ENCODE data around the gene MPP1. TPM values are rescaled to one million over a fixed set of nuclear protein-coding genes. Genes with fewer than 3 reads are reported as not detected.

Gene MPP1
- total and polyA plus RNA-seq, 9 of the 15 experiments (the other 6 are each of a cell fraction or from before 2014, with no cell fraction given) = 227 to 395 (median 283) TPM

DNA sequence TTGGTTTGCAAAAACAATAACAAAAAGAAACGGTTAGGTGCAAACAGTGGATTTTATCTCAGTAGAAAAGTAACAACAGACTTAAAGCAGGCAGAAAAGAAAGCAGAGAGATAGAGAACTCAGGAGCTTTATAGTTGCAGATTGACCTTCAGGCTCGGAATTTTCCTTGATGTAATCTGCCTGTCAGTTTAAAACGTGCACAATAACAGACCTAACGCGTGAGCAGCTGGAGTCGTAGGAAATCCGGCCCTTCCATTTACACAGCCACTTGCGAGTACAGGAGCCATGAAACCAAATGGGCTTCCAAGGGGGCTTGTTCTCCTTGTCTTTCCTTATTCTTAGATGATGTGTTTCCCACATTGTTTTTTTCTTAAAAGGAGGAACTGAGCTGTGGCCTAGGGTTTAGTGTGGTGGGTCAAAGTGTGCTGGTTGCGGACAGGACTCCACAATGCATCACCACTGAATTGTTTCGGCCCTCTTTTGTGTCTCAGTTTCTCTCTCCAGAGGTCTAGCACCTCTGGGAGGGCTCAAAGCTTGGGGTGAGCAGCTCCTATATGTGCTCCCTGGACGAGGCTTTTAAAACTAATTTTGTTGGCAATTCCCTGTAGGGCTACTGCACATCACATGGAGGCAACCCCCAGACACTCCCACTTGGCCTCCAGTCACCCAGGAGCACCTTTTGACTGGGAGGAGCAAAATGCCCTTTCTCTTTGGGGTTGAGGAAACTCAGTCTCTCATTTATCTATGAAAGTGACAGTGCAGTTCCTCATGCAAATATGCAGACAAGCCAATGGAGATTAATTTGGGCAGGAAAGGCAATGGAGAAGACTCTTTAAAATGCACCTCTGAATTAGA is 13.9 kb upstream of the MPP1 start (continued):
- TF ChIP-seq NFIC (IDR thresholded peaks at IDR 0.05) = 0 out of 2 replicates have a peak, but pooled peaks have one; percentile 5
- TF ChIP-seq ZNF3 (CRISPR knock-in tag; IDR thresholded peaks at IDR 0.05) = no peak
- no peak for TF ChIP-seq ZBTB7A (IDR thresholded peaks at IDR 0.05; ENCODE audit: borderline replicate concordance, control insufficient read depth, low read depth, low read length)
- TF ChIP-seq, protein P1, sequence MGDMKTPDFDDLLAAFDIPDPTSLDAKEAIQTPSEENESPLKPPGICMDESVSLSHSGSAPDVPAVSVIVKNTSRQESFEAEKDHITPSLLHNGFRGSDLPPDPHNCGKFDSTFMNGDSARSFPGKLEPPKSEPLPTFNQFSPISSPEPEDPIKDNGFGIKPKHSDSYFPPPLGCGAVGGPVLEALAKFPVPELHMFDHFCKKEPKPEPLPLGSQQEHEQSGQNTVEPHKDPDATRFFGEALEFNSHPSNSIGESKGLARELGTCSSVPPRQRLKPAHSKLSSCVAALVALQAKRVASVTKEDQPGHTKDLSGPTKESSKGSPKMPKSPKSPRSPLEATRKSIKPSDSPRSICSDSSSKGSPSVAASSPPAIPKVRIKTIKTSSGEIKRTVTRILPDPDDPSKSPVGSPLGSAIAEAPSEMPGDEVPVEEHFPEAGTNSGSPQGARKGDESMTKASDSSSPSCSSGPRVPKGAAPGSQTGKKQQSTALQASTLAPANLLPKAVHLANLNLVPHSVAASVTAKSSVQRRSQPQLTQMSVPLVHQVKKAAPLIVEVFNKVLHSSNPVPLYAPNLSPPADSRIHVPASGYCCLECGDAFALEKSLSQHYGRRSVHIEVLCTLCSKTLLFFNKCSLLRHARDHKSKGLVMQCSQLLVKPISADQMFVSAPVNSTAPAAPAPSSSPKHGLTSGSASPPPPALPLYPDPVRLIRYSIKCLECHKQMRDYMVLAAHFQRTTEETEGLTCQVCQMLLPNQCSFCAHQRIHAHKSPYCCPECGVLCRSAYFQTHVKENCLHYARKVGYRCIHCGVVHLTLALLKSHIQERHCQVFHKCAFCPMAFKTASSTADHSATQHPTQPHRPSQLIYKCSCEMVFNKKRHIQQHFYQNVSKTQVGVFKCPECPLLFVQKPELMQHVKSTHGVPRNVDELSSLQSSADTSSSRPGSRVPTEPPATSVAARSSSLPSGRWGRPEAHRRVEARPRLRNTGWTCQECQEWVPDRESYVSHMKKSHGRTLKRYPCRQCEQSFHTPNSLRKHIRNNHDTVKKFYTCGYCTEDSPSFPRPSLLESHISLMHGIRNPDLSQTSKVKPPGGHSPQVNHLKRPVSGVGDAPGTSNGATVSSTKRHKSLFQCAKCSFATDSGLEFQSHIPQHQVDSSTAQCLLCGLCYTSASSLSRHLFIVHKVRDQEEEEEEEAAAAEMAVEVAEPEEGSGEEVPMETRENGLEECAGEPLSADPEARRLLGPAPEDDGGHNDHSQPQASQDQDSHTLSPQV (IDR thresholded peaks at IDR 0.05) = peak; percentile 7
- TF ChIP-seq, protein P2, sequence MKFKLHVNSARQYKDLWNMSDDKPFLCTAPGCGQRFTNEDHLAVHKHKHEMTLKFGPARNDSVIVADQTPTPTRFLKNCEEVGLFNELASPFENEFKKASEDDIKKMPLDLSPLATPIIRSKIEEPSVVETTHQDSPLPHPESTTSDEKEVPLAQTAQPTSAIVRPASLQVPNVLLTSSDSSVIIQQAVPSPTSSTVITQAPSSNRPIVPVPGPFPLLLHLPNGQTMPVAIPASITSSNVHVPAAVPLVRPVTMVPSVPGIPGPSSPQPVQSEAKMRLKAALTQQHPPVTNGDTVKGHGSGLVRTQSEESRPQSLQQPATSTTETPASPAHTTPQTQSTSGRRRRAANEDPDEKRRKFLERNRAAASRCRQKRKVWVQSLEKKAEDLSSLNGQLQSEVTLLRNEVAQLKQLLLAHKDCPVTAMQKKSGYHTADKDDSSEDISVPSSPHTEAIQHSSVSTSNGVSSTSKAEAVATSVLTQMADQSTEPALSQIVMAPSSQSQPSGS (CRISPR knock-in tag; IDR thresholded peaks at IDR 0.05) = no peak
- TF ChIP-seq SMARCA4 (IDR thresholded peaks at IDR 0.05) = no peak
- TF ChIP-seq ZNF224 (CRISPR knock-in tag; IDR thresholded peaks at IDR 0.05) = no peak
- TF ChIP-seq, protein P3, sequence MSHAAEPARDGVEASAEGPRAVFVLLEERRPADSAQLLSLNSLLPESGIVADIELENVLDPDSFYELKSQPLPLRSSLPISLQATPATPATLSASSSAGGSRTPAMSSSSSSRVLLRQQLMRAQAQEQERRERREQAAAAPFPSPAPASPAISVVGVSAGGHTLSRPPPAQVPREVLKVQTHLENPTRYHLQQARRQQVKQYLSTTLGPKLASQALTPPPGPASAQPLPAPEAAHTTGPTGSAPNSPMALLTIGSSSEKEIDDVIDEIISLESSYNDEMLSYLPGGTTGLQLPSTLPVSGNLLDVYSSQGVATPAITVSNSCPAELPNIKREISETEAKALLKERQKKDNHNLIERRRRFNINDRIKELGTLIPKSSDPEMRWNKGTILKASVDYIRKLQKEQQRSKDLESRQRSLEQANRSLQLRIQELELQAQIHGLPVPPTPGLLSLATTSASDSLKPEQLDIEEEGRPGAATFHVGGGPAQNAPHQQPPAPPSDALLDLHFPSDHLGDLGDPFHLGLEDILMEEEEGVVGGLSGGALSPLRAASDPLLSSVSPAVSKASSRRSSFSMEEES (CRISPR knock-in tag; IDR thresholded peaks at IDR 0.05) = no peak
- TF ChIP-seq RFX7 (CRISPR knock-in tag; IDR thresholded peaks at IDR 0.05) = no peak
- no peak for TF ChIP-seq PTRF (tag; IDR thresholded peaks at IDR 0.05)
- no peak for TF ChIP-seq ZNF282 (CRISPR knock-in tag; IDR thresholded peaks at IDR 0.05)
- TF ChIP-seq MYNN (IDR thresholded peaks at IDR 0.05) = no peak
- TF ChIP-seq MYNN (CRISPR knock-in tag; IDR thresholded peaks at IDR 0.05) = no peak
- TF ChIP-seq NCOA6 (IDR thresholded peaks at IDR 0.05) = no peak
- TF ChIP-seq, protein P4, sequence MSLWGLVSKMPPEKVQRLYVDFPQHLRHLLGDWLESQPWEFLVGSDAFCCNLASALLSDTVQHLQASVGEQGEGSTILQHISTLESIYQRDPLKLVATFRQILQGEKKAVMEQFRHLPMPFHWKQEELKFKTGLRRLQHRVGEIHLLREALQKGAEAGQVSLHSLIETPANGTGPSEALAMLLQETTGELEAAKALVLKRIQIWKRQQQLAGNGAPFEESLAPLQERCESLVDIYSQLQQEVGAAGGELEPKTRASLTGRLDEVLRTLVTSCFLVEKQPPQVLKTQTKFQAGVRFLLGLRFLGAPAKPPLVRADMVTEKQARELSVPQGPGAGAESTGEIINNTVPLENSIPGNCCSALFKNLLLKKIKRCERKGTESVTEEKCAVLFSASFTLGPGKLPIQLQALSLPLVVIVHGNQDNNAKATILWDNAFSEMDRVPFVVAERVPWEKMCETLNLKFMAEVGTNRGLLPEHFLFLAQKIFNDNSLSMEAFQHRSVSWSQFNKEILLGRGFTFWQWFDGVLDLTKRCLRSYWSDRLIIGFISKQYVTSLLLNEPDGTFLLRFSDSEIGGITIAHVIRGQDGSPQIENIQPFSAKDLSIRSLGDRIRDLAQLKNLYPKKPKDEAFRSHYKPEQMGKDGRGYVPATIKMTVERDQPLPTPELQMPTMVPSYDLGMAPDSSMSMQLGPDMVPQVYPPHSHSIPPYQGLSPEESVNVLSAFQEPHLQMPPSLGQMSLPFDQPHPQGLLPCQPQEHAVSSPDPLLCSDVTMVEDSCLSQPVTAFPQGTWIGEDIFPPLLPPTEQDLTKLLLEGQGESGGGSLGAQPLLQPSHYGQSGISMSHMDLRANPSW (CRISPR knock-in tag; IDR thresholded peaks at IDR 0.05) = no peak
- TF ChIP-seq CSDE1 (IDR thresholded peaks at IDR 0.05) = no peak
- TF ChIP-seq CBFA2T3 (IDR thresholded peaks at IDR 0.05) = 0 out of 2 replicates have a peak, but pooled peaks have one; percentile 8
